HG03442 (cell line): ENCODE data around the gene TGFB1I1.
"Not testable (repeated sequence)": the region's sequence is repeated elsewhere in the genome, so short reads cannot be mapped to it uniquely, and the experiment has no call there.

Experiments
- ATAC-seq: cut with Tn5 transposase; IDR thresholded peaks from one replicate; pipeline ENCODE4 v1.9.1; 2021; ENCODE audit warnings: mild to moderate bottlenecking, moderate library complexity; ENCODE audit not compliant: unreplicated experiment

The TGFB1I1 gene

GRCh38 chr16:31487071-31487719 lies 15.2 kb downstream of the TGFB1I1 start:
- ATAC-seq: peak; percentile 4

- ATAC-seq: peak; percentile 76
These were observed 15.9 kb downstream of the TGFB1I1 start for GRCh38 chr16:31487720-31488467.

GRCh38 chr16:31488468-31489297 lies 16.7 kb downstream of the TGFB1I1 start:
- no peak for ATAC-seq

GRCh38 chr16:31489298-31489564 lies 17.3 kb downstream of the TGFB1I1 start:
- no peak for ATAC-seq

- no peak for ATAC-seq
These were observed 17.9 kb downstream of the TGFB1I1 start for GRCh38 chr16:31489616-31490584.

GRCh38 chr16:31491778-31492418 lies 19.9 kb downstream of the TGFB1I1 start:
- no peak for ATAC-seq

GRCh38 chr16:31493506-31494125 lies 21.7 kb downstream of the TGFB1I1 start:
- ATAC-seq: no peak

- ATAC-seq: no peak
These were observed 24.7 kb downstream of the TGFB1I1 start for GRCh38 chr16:31496670-31497069.

- no peak for ATAC-seq
These were observed 26.5 kb downstream of the TGFB1I1 start for GRCh38 chr16:31498493-31498892.

GRCh38 chr16:31499928-31500327 lies 28.0 kb downstream of the TGFB1I1 start:
- ATAC-seq: no peak

GRCh38 chr16:31501226-31501965 lies 29.4 kb downstream of the TGFB1I1 start:
- no peak for ATAC-seq

GRCh38 chr16:31501966-31502348 lies 30.0 kb downstream of the TGFB1I1 start:
- no peak for ATAC-seq

- ATAC-seq: no peak
These were observed 31.0 kb downstream of the TGFB1I1 start for GRCh38 chr16:31502981-31503380.

GRCh38 chr16:31503555-31503954 lies 31.6 kb downstream of the TGFB1I1 start:
- ATAC-seq: not testable (repeated sequence)

GRCh38 chr16:31504159-31504558 lies 32.2 kb downstream of the TGFB1I1 start:
- no peak for ATAC-seq

GRCh38 chr16:31505483-31505882 lies 33.5 kb downstream of the TGFB1I1 start:
- peak; percentile 54 for ATAC-seq

GRCh38 chr16:31507617-31507928 lies 35.6 kb downstream of the TGFB1I1 start:
- no peak for ATAC-seq

- ATAC-seq: peak; percentile 83
These were observed 36.2 kb downstream of the TGFB1I1 start, which contains the start of gene RUSF1 for GRCh38 chr16:31507929-31508705. Gene RUSF1 (minus strand): TSS chr16:31508391. CDS start chr16:31508373, 18 bp downstream.
